GM21619 (cell line): ENCODE data around the gene WRNIP1.
"Not testable (repeated sequence)": the region's sequence is repeated elsewhere in the genome, so short reads cannot be mapped to it uniquely, and the experiment has no call there.

Experiments used
- ATAC-seq: cut with Tn5 transposase; IDR thresholded peaks from one replicate; pipeline ENCODE4 v1.9.1; 2021; ENCODE audit not compliant: unreplicated experiment

Gene WRNIP1

DNA sequence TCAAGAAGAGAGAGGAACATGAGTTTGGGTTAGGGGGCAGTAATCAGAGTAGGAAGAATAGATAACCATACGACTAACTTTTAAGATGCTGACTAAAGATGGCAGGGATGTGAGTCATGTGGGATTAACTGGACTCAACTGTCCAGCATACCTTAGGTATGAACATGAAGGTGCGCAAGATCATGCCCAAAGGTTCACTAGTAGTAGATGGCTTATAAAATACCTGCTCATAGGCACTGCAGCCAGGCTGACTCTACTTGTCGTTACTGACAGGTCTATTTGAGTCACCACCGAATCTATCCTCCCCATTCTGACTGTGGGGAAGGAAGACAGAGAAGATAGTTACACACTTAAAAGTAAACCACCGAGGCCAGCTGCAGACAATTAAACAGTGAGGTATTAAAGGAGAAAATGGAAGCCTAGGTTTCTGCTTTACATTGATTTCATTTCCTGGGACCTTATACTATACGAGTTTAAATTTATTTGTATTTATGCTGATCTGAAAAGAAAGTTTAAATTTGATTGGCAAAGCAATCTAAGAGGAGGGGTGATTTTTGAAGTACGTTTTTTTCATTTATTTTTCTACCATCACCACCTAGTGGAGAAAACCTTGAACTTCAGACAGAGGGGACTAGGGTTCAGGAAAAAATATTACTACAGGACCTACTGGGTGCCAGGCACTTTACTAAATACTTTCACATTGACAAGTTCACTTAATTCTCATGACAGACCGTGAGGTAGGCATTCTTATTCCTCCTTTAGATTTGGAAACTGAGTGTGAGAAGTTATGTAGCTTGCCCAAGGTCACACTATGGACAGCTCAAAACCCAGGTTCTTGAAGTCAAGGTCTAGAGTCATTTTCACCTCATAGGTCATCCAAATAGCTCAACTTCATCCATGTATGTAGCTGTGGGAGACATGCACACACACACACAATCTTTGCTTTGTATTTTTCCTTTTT lies 4.0 kb upstream of the WRNIP1 start:
- ATAC-seq: no peak

GRCh38 chr6:2762868-2763267 lies 2.3 kb upstream of the WRNIP1 start:
- ATAC-seq: not testable (repeated sequence)

- no peak for ATAC-seq
Observed at GRCh38 chr6:2763345-2763841, 1.8 kb upstream of the WRNIP1 start.

DNA sequence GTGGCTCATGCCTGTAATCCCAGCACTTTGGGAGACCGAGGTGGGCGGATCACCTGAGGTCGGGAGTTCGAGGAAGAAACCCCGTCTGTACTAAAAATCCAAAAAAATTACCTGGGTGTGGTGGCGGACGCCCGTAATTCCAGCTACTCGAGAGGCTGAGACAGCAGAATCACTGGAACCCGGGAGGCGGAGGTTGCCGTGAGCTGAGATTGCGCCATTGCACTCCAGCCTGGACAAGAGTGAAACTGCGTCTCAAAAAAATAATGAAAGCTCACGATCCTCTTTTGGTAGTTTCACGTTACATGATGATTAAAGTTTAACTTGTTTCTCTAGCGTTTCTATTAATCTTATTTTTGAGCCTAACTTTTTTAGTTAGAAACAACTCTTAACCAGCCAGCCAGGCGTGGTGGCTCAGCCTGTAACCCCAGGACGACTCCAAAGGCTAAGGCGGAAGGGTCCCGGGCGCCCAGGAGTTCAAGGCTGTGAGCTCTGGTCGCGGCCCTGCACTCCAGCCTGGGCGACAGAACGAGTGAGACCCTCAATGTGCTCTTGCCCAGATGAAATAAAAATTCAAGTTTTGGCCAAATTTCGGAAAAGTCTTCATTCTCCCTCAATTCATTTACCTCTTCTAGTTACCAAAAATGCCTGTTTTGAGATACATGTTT lies 1.2 kb upstream of the WRNIP1 start:
- no peak for ATAC-seq

- ATAC-seq: peak; percentile 51
Observed at GRCh38 chr6:2764610-2765165, 505 bp upstream of the WRNIP1 start.

DNA sequence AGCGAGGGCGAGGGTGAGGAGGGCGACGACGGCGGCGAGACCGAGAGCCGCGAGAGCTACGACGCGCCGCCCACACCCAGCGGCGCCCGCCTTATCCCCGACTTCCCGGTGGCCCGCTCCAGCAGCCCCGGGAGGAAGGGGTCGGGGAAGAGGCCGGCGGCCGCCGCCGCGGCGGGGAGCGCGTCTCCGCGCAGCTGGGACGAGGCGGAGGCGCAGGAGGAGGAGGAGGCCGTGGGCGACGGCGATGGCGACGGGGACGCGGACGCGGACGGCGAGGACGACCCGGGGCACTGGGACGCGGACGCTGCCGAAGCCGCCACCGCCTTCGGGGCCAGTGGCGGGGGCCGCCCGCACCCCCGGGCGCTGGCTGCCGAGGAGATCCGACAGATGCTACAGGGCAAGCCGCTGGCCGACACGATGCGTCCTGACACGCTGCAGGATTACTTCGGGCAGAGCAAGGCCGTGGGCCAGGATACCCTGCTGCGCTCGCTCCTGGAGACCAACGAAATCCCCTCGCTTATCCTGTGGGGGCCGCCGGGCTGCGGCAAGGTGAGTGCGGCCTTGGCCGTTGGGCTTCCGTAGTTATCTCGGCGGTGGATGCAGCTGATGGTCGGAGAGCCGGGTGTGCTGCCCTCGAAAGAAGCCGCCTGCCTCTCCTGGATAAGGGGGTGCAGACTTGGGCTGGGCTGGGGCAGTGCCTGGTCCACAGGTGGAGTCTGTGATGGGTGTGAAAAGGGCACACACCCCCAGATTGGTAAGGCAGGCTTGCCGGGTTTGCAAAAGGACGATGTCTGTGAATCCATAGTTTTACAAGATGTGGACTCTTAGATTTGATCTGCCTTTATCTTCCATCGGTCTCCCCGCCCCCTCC lies 938 bp downstream of the WRNIP1 start:
- ATAC-seq: peak; percentile 5

DNA sequence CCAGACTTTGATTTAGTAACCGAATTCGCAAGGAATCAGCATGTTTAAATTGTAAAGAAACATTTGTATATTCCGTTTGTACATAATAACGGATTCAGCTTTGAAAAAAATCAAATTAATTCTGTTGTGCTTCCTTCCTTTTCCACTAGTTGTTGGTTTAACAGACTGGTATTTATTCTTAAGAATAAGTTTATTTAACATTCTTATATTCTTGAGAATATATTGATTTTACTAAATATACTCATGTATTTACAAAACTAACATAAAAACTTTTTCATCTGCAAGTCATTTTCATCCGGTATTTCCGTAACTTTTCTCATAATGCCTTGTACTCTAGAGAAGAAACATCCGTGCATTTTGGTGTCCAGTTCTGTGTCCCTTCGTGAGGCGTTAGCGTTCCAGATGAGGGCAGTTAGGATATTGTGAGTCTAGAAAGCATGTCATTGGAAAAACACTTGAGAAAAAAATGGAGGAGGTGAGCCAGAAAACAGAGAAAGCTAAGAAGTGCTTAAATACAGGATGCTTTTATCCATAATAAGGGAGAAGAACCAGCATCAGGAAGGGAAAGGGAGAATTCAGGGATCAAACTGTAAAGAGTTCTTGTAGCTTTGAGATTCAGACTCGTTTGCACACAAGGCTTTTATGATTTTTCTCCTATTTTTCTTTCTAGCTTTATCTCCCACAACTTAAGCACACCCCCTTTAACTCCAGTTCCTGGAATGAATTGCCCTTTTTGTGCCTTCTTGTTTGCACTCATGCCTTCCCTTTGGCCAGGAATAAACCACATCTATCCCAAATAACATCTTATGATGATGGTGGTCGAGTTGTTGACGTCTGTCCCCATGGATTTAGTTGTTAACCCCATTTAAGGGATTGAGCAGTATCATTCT lies 1.8 kb downstream of the WRNIP1 start:
- no peak for ATAC-seq

GRCh38 chr6:2767657-2768524 lies 2.7 kb downstream of the WRNIP1 start:
- no peak for ATAC-seq

GRCh38 chr6:2768696-2769095 lies 3.5 kb downstream of the WRNIP1 start:
- no peak for ATAC-seq

DNA sequence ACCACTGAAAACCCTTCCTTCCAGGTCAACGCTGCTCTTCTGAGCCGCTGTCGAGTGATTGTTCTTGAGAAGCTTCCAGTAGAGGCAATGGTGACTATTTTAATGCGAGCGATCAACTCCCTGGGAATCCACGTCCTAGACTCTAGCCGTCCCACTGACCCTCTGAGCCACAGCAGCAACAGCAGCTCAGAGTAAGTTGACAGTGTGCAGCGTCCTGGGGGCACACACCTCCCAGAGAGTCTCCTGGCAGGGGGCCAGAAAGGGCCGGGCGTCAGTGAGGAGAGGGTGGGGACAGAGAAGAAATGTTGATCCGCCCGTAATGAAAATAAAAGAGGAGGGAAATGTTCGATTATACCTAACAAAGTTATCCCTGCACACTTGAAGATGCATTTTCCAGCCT lies 5.0 kb downstream of the WRNIP1 start:
- no peak for ATAC-seq

- no peak for ATAC-seq
Observed at GRCh38 chr6:2771079-2771478, 5.9 kb downstream of the WRNIP1 start.

DNA sequence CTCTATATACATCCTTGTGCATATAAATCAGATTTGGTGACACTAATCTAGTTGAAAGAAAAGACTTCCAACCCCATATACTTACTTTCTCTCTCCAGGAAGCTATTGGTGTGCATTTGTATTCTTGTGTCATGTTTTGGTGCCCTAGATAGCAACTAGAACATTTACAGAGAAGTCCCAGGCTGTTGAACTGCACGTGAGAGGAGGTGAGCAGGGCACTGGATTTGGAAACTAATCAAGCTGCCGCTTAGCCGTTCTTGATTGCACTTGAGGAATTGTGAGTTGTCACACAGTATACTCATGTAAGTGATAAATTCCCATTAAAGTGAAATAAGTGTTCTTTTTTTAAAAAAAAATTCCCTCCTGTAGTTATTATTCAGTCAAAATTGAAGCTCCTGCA lies 7.6 kb downstream of the WRNIP1 start:
- no peak for ATAC-seq

DNA sequence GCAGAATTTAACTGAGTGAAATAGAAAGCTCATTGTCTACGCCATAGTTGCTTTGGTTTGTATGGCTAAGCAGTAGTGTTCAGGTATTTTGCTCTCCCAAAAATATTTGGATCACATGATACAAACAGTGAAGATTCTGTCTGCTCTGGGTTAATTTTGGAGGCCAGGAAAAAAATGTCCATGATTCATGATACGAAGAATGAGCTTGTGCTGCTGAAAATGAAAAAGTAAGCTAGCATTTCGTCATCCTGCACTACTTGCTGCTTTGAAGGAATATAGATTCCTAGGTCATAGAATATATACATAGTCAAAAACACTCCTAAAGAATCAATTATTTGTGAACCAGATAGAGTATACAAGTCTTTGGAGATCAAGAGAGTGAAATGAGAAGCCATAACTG lies 8.3 kb downstream of the WRNIP1 start:
- ATAC-seq: no peak

DNA sequence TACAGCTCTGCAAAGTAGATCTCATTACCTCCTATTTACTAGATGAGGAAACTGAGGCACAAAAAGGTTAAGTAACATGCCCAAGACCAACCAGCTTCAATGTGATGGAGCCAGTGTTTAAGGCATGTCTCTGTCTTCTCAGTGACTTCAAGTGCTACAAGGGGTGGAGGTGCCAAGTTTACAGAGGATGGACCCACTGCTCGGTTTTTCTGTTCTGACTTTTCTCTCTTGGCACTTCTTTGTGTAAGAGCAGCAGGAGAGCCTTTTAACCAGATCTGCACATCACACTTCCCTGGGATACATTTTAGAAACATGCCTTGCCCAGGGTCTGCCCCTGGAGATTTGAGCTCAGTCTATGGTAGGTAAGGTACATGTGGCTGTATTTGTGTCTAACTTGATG lies 9.8 kb downstream of the WRNIP1 start:
- no peak for ATAC-seq

- no peak for ATAC-seq
Observed at GRCh38 chr6:2777249-2777648, 12.1 kb downstream of the WRNIP1 start.

GRCh38 chr6:2780102-2780737 lies 15.0 kb downstream of the WRNIP1 start:
- no peak for ATAC-seq

DNA sequence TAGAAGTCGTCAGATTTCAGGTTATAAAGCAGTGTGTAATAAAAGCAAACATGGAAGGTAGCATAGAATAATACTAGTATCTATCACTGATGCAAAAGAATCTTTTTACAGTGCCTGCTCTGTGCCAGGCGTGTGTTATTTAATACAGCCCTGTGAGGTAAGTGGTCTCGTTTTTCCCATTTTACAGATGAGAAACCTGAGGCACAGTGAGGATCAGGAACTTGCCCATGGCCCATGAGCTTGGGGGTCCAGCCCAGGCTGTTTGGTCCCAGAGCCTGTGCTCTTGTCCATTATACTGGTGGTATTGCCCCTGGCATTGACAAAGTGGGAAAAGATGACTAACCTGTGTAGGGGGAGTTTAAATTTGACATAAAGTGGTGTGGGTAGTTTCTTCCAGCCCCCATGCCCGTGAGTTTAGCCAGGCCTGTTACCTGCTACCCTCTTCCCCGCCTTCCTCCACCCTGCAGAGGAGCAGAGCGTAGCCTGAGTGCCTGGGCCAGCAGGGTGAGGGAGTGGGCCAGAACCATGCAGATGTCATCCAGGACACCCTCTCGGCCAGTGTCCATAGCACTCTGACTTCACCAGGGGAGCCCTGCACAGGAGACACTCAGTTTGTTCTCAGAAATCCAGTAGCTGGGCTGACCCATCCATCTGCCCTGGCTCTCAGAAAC lies 16.6 kb downstream of the WRNIP1 start:
- no peak for ATAC-seq

DNA sequence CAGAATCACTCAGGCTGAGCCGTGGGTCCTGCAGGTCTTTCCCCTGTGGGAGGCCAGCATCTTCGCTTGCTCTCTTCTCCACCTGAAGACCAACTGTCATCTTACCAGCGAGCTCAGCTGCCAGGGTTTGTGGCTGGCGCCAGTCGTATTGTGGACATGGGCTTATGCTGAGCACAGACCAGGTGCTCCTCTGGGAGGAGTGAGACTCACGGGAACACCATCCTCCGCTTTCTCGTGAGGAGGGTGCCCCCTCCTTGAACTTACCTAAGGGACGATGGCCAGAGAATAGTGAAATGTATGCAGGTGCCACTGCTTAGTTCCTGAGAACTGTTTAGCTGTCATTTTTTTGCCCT lies 17.1 kb downstream of the WRNIP1 start:
- no peak for ATAC-seq
